ENCODE data around the gene OSGEPL1. TPM values are rescaled to one million over a fixed set of nuclear protein-coding genes. Genes with fewer than 3 reads are reported as not detected.

OSGEPL1 gene
- total RNA-seq (2012; rRNA removed) (6.8 and 8.3 TPM in 2 replicates), polyA plus RNA-seq (2012; rRNA removed) (4.1 and 5.0 TPM in 2 replicates), Bru-seq, nascent RNA (percentile 42 among the genes with signal in this experiment), BruChase-seq, experiment 1, labeled RNA remaining after a 6-hour chase (percentile 47 among the genes with signal in this experiment), BruChase-seq, experiment 2, labeled RNA remaining after a 2-hour chase (percentile 42 among the genes with signal in this experiment)
- 0.80 and 0.81 TPM in 2 replicates for polyA plus RNA-seq (2012; cell fraction: cytosol; rRNA removed)
- 0.78 and 6.1 TPM in 2 replicates for polyA plus RNA-seq (2012; cell fraction: nucleus; rRNA removed; ENCODE audit: low replicate concordance)
- long read RNA-seq, partial matches to known transcripts = 0 of 8 reads
- long read RNA-seq, other reads (novel, unspliced or antisense) = 4 of 8 reads

- peak within 1 kb of the TSS; percentile 86 for H3K23ac ChIP-seq (ENCODE audit: low read depth, low read length)
- H3K9ac ChIP-seq (ENCODE audit: low read depth, low read length) = peak within 1 kb of the TSS; percentile 88
- ChIA-PET CTCF (interaction anchor here (0.5 to 2.9 kb wide), 12 partner anchors 12 to 876 kb away, joined by 3 to 20 read pairs (median 4); no protein-coding TSS in a partner anchor), POLR2A (ENCODE audit: unreplicated experiment) (interaction anchor here (0.6 to 1.0 kb wide), 2 partner anchors 22 to 37 kb away, joined by 3 to 4 read pairs; partner anchors contain the start of genes ORMDL1 and PMS1)
- peak within 1 kb of the TSS; percentile 100 for H2AFZ ChIP-seq (replicated peaks; ENCODE audit: low read length, poor library complexity)
- H4K91ac ChIP-seq (ENCODE audit: insufficient read depth, low read depth, low read length) = peak within 1 kb of the TSS; percentile 87
- peak within 1 kb of the TSS; percentile 99 for H4K5ac ChIP-seq (ENCODE audit: low read depth, low read length)
- H4K8ac ChIP-seq (ENCODE audit: low read depth in 2 of 2, low read length in 2 of 2) = peak within 1 kb of the TSS; percentile 97 to 99
- H3K4ac ChIP-seq (ENCODE audit: low read depth, low read length) = peak within 1 kb of the TSS; percentile 96
- H2BK20ac ChIP-seq (ENCODE audit: low read depth, low read length) = peak within 1 kb of the TSS; percentile 70
- H3K56ac ChIP-seq (ENCODE audit: extremely low read depth, insufficient read depth, low read length) = peak within 1 kb of the TSS; percentile 99
- peaks cover 0 to 6% of the 10 kb centered on the region in 2 experiments; a peak in 2 of 4 replicates for H3K79me1 ChIP-seq (ENCODE audit: low read depth in 1 of 2, low read length in 2 of 2)
- peak within 1 kb of the TSS; percentile 69 for H3K4me3 ChIP-seq (ENCODE audit: insufficient read depth, low read depth, low read length)
- DNase-seq = peak; percentile 90
- ATAC-seq (ENCODE audit: low read depth) = peak; percentile 95
- no peaks in the 10 kb centered on the region for H3K9me1 ChIP-seq (ENCODE audit: insufficient read depth, low read length)
- WGBS, 2 experiments (ENCODE audit: extremely low coverage in 2 of 2, insufficient read length in 1 of 2) = 0% methylated on average over 12 of the region's 33 CpGs; no CpG with 5 or more reads in 1 of the 2 experiments
- in situ Hi-C loops (cut with MboI; ENCODE audit: low sequenced_read_pairs) (no loop called here), dilution Hi-C loops (cut with HindIII; ENCODE audit: low sequenced_read_pairs, unreplicated experiment) (no loop called here), intact Hi-C loops (cut with micrococcal nuclease) (loop anchor here (1.0 kb wide), 1 partner anchor 88 kb away; the partner anchor contains the start of gene ANKAR)
- peak within 1 kb of the TSS; percentile 30 for H2AK5ac ChIP-seq (ENCODE audit: low read depth, low read length)
- no peaks in the 10 kb centered on the region for H3K27me3 ChIP-seq (ENCODE audit: control insufficient read depth, insufficient read depth, low read length)
- H3K4me1 ChIP-seq (ENCODE audit: control insufficient read depth, insufficient read depth, low read length) = no peaks in the 10 kb centered on the region
- peak; percentile 37; the same call in 1 of the 2 replicates for TF ChIP-seq MXI1 (IDR thresholded peaks at IDR 0.05; ENCODE audit: borderline replicate concordance, low read depth, low read length)
- TF ChIP-seq CTCF (conservative IDR thresholded peaks at IDR 0.05; ENCODE audit: low read depth, low read length) = peak; percentile 61
- TF ChIP-seq CEBPB (IDR thresholded peaks at IDR 0.05; ENCODE audit: low read depth, low read length) = peak; percentile 36; the same call in 1 of the 2 replicates
- peak; percentile 84 for TF ChIP-seq USF2 (IDR thresholded peaks at IDR 0.05; ENCODE audit: low read depth, low read length)
- no peak for TF ChIP-seq MAZ (IDR thresholded peaks at IDR 0.05; ENCODE audit: borderline replicate concordance, low read depth, low read length)
- TF ChIP-seq ELK1 (IDR thresholded peaks at IDR 0.05; ENCODE audit: borderline replicate concordance, low read depth, low read length) = no peak
- TF ChIP-seq POLR2A (IDR thresholded peaks at IDR 0.05; ENCODE audit: low read depth, low read length) = 0 out of 2 replicates have a peak, but pooled peaks have one; percentile 26
- H3K4me2 ChIP-seq (ENCODE audit: low read depth, low read length) = peak within 1 kb of the TSS; percentile 88
- no TSS peak for BruUV-seq (replicated peaks)
- peak within 1 kb of the TSS; percentile 98 for H3K14ac ChIP-seq (replicated peaks; ENCODE audit: low read depth, low read length)
- H3K18ac ChIP-seq (ENCODE audit: low read depth, low read length) = peak within 1 kb of the TSS; percentile 68
- no peaks in the 10 kb centered on the region for H3K9me3 ChIP-seq (ENCODE audit: control insufficient read depth, insufficient read depth, low read length)
- H2BK5ac ChIP-seq (ENCODE audit: low read depth, low read length, poor library complexity, severe bottlenecking) = peak within 1 kb of the TSS; percentile 73
- H3K27ac ChIP-seq (ENCODE audit: insufficient read depth, low read length) = peak within 1 kb of the TSS; percentile 72
- peak within 1 kb of the TSS; percentile 48; the same call in 1 of the 3 replicates for H2BK15ac ChIP-seq (ENCODE audit: low read depth, low read length)
- peak within 1 kb of the TSS; percentile 68 for H2AK9ac ChIP-seq (replicated peaks; ENCODE audit: low read depth, low read length, poor library complexity)
- H2BK120ac ChIP-seq (ENCODE audit: low read depth, low read length) = peak within 1 kb of the TSS; percentile 82
- H4K20me1 ChIP-seq (ENCODE audit: insufficient read depth, low read length) = no peaks in the 10 kb centered on the region
- peaks cover 2% of the 10 kb centered on the region; the same call in 1 of the 2 replicates for H3K36me3 ChIP-seq (ENCODE audit: control insufficient read depth, insufficient read depth, low read length)
Observed at GRCh38 chr2:189762551-189763298, at the start of gene OSGEPL1. Gene OSGEPL1, minus strand, starts transcription at chr2:189762792. Its CDS starts 1,152 bp downstream, at chr2:189761640.

Measured in IMR-90 (cell line).